IPS-NIHi7 (cell line): ENCODE results near the gene IFIT3.
A peak's percentile ranks its signal among the peaks of the same experiment; 100 is the strongest.
"Not testable (repeated sequence)": the region's sequence is repeated elsewhere in the genome, so short reads cannot be mapped to it uniquely, and the experiment has no call there.

Source experiments
- DNase-seq: peaks from one replicate; pipeline ENCODE4 v3.0.0; 2012; ENCODE audit warnings: mixed read lengths; ENCODE audit errors: extremely low spot score

Gene IFIT3, protein sequence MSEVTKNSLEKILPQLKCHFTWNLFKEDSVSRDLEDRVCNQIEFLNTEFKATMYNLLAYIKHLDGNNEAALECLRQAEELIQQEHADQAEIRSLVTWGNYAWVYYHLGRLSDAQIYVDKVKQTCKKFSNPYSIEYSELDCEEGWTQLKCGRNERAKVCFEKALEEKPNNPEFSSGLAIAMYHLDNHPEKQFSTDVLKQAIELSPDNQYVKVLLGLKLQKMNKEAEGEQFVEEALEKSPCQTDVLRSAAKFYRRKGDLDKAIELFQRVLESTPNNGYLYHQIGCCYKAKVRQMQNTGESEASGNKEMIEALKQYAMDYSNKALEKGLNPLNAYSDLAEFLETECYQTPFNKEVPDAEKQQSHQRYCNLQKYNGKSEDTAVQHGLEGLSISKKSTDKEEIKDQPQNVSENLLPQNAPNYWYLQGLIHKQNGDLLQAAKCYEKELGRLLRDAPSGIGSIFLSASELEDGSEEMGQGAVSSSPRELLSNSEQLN

GRCh38 chr10:89327803-89328441 lies at the start of gene IFIT3:
IFIT3 (plus strand) TSS chr10:89327997; CDS start chr10:89328074, 77 bp downstream.
- peak; percentile 47 for DNase-seq

GRCh38 chr10:89278034-89278535 lies 49.7 kb upstream of the IFIT3 start:
- DNase-seq = peak; percentile 26

GRCh38 chr10:89278900-89279392 lies 48.9 kb upstream of the IFIT3 start:
- no peak for DNase-seq

- DNase-seq = no peak
Observed at GRCh38 chr10:89279421-89279869, 48.4 kb upstream of the IFIT3 start.

GRCh38 chr10:89280508-89280907 lies 47.3 kb upstream of the IFIT3 start:
- DNase-seq = no peak

- no peak for DNase-seq
Observed at GRCh38 chr10:89281606-89282395, 46.0 kb upstream of the IFIT3 start.

- DNase-seq = no peak
Observed at GRCh38 chr10:89283025-89283935, 44.5 kb upstream of the IFIT3 start.

DNA sequence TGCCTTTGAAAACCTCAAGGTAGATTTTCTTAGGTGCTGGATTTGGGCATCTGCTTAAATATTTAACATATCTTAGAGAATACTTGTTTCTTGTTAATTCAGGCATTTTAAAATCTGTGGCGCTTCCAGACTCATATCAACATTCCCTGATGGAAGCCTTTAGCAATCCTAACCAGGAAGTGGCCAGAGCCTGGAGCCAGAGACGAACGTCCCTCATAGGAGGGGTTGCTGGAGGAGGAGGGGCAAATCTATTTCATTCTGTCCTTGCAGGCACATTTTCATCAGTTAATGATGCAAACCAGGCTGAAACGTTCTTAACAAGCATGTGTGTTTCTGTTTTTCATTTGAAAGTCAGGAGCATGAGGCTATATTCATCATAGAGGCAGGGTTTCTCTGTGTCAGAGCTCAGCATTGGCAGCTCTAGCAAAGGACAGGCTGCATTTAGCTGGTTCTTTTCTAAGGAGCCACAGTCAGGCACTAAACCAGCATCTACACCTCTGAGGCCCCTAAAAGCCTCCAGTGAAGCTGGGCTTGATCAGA lies 43.8 kb upstream of the IFIT3 start:
- DNase-seq = peak; percentile 55

GRCh38 chr10:89284711-89285110 lies 43.1 kb upstream of the IFIT3 start:
- DNase-seq = not testable (repeated sequence)

GRCh38 chr10:89285303-89285702 lies 42.5 kb upstream of the IFIT3 start:
- not testable (repeated sequence) for DNase-seq

GRCh38 chr10:89294721-89295239 lies 33.0 kb upstream of the IFIT3 start:
- DNase-seq = no peak

DNA sequence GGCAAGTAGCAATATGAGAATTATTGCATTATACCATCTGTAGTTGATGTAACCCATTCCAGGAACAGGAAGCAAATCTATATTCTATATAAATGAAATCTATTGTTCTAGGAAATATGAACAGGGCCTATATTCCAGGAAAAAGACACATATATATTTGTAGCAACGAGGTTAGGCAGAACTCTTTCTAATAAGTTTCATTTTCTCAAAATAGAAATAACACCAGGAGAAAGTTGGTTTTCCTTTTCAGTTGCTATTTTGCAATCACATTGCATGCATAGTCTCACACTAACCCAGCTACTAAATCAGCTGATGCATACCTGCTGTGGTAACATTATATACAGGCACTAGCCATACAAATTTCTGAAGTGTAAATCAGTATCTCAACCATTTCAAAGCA lies 32.2 kb upstream of the IFIT3 start:
- DNase-seq = no peak

DNA sequence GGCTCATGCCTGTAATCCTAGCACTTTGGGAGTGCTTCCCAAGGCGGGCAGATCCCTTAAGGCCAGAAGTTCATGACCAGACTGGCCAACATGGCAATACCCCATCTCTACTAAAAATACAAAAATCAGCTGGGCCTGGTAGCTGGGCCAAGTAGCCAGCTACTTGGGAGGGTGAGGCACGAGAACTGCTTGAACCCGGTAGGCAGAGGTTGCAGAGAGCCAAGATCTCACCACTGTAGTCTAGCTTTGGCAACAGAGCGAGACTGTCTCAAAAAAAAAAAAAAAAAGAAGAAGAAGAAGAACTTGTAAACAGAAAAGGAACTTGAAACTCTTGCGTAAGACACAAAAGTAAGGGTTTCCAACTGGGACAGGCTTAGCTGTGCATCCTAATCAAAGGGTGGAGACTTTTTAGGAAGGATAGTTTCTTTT lies 31.6 kb upstream of the IFIT3 start:
- no peak for DNase-seq

DNA sequence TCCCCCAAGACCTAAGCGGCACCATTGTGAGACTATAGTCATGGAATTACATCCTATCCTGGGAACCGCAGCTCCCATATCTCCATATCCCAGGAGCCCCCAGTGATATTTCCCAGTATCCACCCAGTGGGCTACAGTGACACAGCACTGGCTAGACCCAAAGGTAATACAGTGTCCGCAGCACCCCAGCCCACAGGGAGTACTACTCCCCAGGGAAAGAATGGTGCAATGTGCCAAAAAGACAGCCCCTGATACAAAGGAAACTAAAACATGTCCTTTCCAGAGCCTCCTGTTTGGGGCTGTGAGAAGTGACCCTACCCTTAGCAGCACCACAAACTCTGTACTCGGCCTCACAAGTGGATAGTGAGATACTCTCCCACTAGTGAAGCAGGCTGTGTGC lies 30.4 kb upstream of the IFIT3 start:
- no peak for DNase-seq

- no peak for DNase-seq
Observed at GRCh38 chr10:89297791-89298190, 30.0 kb upstream of the IFIT3 start.

- DNase-seq = no peak
Observed at GRCh38 chr10:89299031-89299430, 28.8 kb upstream of the IFIT3 start.

GRCh38 chr10:89301232-89301631 lies 26.6 kb upstream of the IFIT3 start:
- no peak for DNase-seq

DNA sequence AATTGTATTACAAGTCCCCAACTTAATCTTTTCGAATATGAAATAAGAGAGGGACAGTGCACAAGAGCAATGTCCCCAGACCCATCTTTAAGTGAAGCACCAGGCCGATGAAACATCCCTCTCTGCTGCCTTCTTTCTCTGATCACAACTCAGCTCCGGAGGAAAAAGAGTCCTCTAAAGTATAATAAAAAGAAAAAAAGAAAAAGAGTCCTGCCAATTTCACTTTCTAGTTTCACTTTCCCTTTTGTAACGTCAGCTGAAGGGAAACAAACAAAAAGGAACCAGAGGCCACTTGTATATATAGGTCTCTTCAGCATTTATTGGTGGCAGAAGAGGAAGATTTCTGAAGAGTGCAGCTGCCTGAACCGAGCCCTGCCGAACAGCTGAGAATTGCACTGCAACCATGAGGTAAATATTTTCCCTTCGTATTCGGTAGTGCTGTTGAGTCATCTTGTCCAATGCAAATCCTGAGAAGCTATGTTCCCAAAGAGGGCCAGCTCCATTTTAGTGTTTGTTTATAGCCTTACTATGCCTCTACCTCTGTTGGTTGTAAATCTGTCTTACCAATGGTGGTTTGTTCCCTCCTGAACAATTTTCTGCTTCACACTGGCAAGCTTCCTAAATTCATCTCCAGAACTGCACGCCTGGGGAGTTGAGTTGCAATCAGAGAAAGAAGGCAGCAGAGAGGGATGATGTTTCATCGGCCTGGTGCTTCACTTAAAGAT lies 25.9 kb upstream of the IFIT3 start, which contains the start of gene IFIT2:
Gene IFIT2, plus strand, starts transcription at position 326 of the 725 bp plus-strand sequence. Its CDS starts 78 bp downstream, at position 404.
- no peak for DNase-seq

- DNase-seq = no peak
Observed at GRCh38 chr10:89302625-89303024, 25.2 kb upstream of the IFIT3 start.
